NAMALWA (cell line): Measurements from ENCODE around the gene ABCC2.
A peak's percentile ranks its signal among the peaks of the same experiment; 100 is the strongest.

Experiments used
- DNase-seq: peaks from one replicate; pipeline ENCODE4 v3.0.0-alpha.2; 2015; ENCODE audit warnings: low spot score

The ABCC2 gene

GRCh38 chr10:99775850-99776249 is 6.6 kb upstream of the ABCC2 start:
- no peak for DNase-seq

DNA sequence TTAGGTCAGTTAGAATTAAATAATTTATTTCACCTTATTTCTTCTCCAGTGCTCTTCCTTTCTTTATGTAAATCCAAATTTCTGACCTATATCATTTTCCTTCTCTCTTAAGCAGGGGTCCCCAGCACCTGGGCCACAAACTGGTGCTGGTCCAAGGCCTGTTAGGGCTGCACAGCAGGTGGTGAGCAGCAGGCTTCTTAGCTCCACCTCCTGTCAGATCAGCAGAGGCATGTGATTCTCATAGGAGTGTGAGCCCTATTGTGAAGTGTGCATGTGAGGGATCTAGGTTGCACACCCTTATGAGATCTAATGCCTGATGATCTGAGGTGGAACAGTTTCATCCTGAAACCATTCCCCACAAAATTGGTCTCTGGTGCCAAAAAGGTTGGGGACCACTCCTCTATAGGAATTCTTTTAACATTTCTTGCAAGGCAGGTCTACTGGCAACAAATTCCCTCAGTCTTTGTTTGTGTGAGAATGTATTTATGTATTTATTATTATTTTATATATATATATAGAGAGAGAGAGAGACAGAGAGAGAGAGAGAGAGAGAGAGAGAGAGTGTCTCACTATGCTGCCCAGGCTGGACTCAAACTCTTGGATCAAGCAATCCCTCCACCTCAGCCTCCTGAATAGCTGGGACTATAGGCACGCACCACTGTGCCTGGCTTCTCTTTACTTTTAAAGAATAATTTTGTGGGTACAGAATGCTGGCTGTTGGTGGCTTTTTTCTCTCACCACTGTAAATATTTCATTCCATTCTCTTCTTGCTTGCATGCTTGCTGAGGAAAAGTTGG is 4.3 kb upstream of the ABCC2 start:
- DNase-seq = peak; percentile 76

- DNase-seq = peak; percentile 39
These were observed 3.1 kb upstream of the ABCC2 start for GRCh38 chr10:99779335-99779734.

- DNase-seq = no peak
These were observed 558 bp upstream of the ABCC2 start for GRCh38 chr10:99781734-99782429.

GRCh38 chr10:99784016-99784726 is 1.7 kb downstream of the ABCC2 start:
- no peak for DNase-seq

- no peak for DNase-seq
These were observed 2.4 kb downstream of the ABCC2 start for GRCh38 chr10:99784727-99785441.

DNA sequence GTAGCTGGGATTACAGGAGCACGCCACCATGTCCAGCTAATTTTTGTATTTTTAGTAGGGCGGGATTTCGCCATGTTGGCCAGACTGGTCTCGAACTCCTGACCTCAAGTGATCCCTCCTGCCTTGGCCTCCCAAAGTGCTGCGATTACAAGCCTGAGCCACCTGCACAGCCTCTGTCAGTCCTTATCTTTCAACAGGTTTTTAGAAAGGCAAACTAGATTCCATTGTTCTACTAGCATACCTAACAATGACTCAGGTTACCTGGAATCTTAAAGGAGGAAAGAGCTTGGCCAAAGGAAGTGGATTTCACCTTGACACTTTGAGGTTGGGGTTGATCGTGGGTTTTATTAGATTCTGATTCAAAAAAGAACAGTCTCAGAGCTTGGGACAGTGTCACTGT is 3.2 kb downstream of the ABCC2 start:
- DNase-seq = no peak

- DNase-seq = no peak
These were observed 4.9 kb downstream of the ABCC2 start for GRCh38 chr10:99787311-99787710.

DNA sequence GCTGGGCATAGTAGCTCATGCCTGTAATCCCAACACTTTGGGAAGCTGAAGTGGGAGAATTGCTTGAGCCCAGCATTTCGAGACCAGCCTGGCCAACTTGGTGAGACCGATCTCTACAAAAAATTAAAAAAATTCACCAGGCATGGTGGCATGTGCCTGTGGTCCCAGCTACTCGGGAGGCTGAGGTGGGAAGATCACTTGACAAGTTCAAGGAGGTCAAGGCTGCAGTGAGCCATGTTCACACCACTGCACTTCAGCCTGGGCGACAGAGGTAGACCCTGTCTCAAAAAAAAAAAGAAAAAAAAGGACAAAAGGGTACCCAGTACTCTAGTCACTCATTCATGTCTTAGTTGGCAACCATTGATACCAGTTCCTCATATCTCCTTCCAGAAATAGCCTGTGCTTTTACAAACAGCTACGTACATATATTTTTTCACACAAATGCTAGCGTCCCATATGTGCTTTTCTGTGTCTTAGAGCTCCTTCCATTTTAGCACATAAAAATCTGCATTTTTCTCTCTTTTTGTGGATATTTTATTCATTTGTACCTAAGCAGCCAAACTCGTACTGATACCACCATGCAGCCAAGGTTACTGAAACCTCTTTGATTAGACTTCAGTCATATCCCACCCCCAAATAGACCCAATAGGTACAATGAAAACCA is 5.5 kb downstream of the ABCC2 start:
- no peak for DNase-seq

GRCh38 chr10:99788598-99789256 is 6.3 kb downstream of the ABCC2 start:
- no peak for DNase-seq

GRCh38 chr10:99791831-99792230 is 9.4 kb downstream of the ABCC2 start:
- DNase-seq = no peak

DNA sequence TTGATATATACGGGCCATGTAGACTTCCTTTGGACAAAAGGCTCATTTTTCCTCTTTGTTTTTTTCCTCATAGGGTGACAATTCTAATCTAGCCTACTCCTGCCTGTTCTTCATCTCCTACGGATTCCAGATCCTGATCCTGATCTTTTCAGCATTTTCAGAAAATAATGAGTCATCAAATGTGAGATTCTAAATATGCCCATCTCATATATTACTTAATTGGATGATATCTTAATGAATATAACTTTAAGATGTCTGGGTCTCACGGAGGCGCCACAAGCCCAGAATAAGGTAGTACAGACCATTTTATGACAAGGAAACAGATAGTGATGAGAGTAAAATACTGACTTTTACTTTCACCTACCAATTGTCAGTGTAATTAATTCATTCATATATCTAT is 11.4 kb downstream of the ABCC2 start:
- no peak for DNase-seq

DNA sequence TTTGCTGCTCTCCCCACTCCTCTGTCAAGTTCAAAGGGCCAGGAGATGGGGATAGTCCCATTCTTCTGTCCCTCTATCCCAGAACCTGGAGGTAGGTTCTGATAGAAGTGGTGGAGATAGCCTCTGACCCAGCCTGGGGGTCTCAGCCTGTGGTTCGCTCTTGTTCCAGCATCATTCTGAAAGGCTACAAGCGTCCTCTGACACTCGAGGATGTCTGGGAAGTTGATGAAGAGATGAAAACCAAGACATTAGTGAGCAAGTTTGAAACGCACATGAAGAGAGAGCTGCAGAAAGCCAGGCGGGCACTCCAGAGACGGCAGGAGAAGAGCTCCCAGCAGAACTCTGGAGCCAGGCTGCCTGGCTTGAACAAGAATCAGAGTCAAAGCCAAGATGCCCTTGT is 14.5 kb downstream of the ABCC2 start:
- DNase-seq = no peak

- no peak for DNase-seq
These were observed 15.6 kb downstream of the ABCC2 start for GRCh38 chr10:99798031-99798430.

DNA sequence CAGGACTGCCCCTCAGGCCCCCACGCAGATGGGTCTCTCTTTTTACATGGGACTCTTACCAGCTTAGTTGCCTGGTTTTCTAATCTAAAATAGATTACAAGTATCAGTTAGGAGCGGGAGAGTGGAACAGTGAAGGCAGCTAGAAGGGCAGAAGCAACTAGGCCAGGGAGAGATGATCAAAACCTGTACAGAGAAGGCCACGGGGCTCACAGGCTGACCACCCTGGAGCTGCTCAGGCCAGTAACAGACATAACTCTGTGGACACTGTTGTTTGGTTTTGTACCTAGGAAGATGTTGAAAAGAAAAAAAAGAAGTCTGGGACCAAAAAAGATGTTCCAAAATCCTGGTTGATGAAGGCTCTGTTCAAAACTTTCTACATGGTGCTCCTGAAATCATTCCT is 16.5 kb downstream of the ABCC2 start:
- DNase-seq = no peak

GRCh38 chr10:99799613-99800012 is 17.2 kb downstream of the ABCC2 start:
- no peak for DNase-seq

GRCh38 chr10:99804471-99804870 is 22.0 kb downstream of the ABCC2 start:
- no peak for DNase-seq

- no peak for DNase-seq
These were observed 22.8 kb downstream of the ABCC2 start for GRCh38 chr10:99805190-99805589.

GRCh38 chr10:99806091-99806490 is 23.7 kb downstream of the ABCC2 start:
- no peak for DNase-seq

GRCh38 chr10:99807786-99808185 is 25.3 kb downstream of the ABCC2 start:
- DNase-seq = no peak

DNA sequence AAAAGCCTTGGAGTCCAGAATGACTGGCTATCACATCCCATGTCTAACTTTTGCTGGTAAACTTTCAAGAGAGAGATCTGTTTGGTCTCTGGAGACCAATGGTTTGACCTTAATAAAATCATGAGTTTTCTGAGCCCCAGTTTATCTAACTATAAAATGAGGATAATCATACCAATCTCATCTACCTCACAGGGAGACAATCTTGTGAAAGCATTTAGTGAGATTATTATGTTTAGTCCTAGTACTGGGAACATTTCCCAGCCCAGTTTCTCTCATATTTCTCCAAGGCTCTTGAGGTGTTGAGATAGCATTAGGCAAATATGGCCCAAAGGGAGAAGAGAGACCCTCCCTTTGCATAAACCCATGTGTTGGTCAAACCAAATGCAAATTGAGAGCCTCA is 25.8 kb downstream of the ABCC2 start:
- DNase-seq = no peak
